ENCODE measurements around the gene ASCC1. TPM values are rescaled to one million over a fixed set of nuclear protein-coding genes. Genes with fewer than 3 reads are reported as not detected.
A peak's percentile ranks its signal among the peaks of the same experiment; 100 is the strongest.

The ASCC1 gene
- total RNA-seq, 4 donors from 2014 or later = 18.7 to 28.4 (median 24.7) TPM

DNA sequence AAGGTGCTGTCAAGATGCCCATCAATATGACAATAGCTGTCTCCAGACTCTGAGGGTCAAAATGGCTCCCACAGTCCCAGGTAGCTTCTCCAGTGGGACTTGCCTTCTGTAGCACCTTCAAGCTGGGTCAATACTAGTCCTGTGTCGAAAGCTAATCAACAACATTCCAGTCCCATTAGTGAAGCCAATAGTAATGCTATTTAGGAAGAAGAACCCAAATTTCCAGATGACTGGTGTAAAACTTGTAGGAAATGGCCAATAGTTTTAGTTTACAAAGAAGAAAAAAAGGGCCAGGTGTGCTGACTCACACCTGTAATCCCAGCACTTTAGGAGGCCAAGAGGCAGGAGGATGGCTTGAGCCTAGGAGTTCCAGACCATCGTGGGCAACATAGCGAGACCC is 125.8 kb downstream of the ASCC1 start:
- Histone ChIP-seq H3K36me3 (peaks cover 0 to 24% (median 0%) of the 10 kb centered on the region in 3 donors), H3K4me3 (no peak overlapping the region), H3K9me3 (no peaks in the 10 kb centered on the region), H3K27me3 (peaks cover 11 to 37% (median 18%) of the 10 kb centered on the region in 4 donors), H3K4me1 (peaks cover 18 to 35% (median 20%) of the 10 kb centered on the region in 3 donors), H3K27ac (no peak overlapping the region)
- intact Hi-C loops (cut with DNase I) = no loop called here
- no peak for TF ChIP-seq CTCF (IDR thresholded peaks at IDR 0.05)
- TF ChIP-seq POLR2A (IDR thresholded peaks at IDR 0.05) = no peak
- no peak for DNase-seq
- WGBS, 2 donors = 73 to 90% methylated on average over 3 of the region's 3 CpGs

DNA sequence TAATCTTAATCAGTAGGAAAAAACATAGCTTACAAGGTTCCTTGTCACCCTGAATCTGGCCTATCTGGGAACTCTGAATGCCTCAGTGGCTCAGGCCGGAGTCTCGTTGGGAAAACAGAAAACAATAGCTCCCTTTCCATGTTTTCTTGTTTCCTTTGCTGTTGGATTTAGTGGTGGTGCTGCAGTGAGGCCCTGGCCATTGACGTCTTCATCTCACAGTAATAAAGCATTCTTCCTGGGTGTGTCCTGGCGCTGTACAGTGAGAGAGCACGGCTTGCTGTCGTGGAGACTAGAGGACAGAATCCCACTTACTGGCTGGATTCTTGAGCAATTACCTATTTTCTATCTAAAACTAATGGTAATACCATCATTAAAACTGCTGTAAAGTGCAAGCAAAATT is 126.5 kb downstream of the ASCC1 start:
- Histone ChIP-seq H3K27ac (no peak overlapping the region), H3K4me1 (peaks cover 18 to 35% (median 20%) of the 10 kb centered on the region in 3 donors), H3K27me3 (peaks cover 11 to 37% (median 18%) of the 10 kb centered on the region in 4 donors), H3K9me3 (no peaks in the 10 kb centered on the region), H3K4me3 (no peak overlapping the region), H3K36me3 (peaks cover 0 to 20% (median 0%) of the 10 kb centered on the region in 3 donors)
- WGBS, 2 donors = 59 to 87% methylated on average over 6 of the region's 6 CpGs
- no peak for TF ChIP-seq CTCF (IDR thresholded peaks at IDR 0.05)
- TF ChIP-seq POLR2A (IDR thresholded peaks at IDR 0.05) = no peak
- DNase-seq = no peak
- intact Hi-C loops (cut with DNase I) = no loop called here

GRCh38 chr10:72088889-72089575 is 127.0 kb downstream of the ASCC1 start:
- H3K4me1 ChIP-seq = peaks cover 18 to 35% (median 20%) of the 10 kb centered on the region in 3 donors
- peaks cover 11 to 37% (median 18%) of the 10 kb centered on the region in 4 donors for H3K27me3 ChIP-seq
- TF ChIP-seq CTCF (IDR thresholded peaks at IDR 0.05) = no peak
- no peak for TF ChIP-seq POLR2A (IDR thresholded peaks at IDR 0.05)
- peak overlapping the region; percentile 45 to 65 (median 54) for H3K27ac ChIP-seq
- peaks cover 0 to 14% (median 0%) of the 10 kb centered on the region in 3 donors for H3K36me3 ChIP-seq
- H3K9me3 ChIP-seq = no peaks in the 10 kb centered on the region
- H3K4me3 ChIP-seq = peak overlapping the region in 3 of 4 donors; percentile 47 to 65 (median 56)
- DNase-seq = no peak
- WGBS, 2 donors = 77 to 85% methylated on average over 7 to 9 of the region's 14 CpGs
- intact Hi-C loops (cut with DNase I) = no loop called here

DNA sequence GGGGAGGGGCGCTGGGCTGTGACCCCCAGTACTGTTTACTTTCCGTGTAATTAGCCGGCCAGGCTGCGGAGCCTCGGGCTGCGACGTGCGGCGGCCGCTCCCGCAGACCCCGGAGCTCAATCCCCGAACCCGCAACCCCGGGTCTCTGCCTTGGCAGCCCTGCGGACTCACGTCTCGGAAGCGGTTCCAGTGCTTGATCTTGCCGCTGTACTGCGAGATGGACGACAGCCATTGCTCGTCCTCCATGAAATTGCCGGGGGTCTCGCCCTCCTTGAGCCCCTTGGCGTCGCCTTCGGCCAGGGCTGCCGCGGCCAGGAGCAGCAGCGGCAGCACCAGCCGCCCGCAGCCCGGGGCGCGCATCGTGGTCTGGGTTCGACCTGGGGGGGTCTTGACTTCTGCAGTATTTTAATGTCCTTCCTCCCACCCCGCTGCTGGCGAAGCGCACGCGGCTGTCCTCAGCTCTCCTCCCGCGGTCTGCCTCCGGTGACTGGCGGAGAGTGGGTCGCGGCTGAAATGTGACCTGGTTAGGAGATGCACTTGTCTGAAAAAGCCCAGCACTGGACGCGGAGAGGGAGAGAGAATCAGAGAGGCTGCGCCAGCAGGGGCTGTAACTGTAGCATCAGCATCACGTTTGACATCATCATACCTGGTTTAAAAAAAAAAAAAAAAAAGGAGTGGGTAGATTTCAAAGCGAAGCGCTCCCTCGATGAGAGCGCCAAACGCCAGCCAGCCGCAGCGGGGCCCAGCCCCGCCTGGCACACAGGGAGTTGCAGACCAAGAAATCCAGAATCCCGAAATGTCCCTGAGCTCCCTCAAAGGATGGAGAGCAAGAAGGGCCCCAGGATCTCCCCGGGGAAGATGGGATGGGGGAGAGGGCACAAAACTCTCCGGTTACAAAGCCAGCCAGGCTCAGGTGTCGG is 127.8 kb downstream of the ASCC1 start, which contains the start of gene SPOCK2:
SPOCK2 (minus strand) TSS at position 583 of the 920 bp plus-strand sequence; CDS start at position 360, 223 bp downstream.
- Histone ChIP-seq H3K36me3 (peaks cover 0 to 12% (median 0%) of the 10 kb centered on the region in 3 donors), H3K27ac (peak within 1 kb of the TSS; percentile 63 to 72 (median 68)), H3K9me3 (no peaks in the 10 kb centered on the region), H3K27me3 (peaks cover 11 to 37% (median 18%) of the 10 kb centered on the region in 4 donors), H3K4me1 (peaks cover 18 to 35% (median 20%) of the 10 kb centered on the region in 3 donors), H3K4me3 (peak within 1 kb of the TSS; percentile 34 to 65 (median 52))
- intact Hi-C loops (cut with DNase I) = no loop called here
- 10 to 24% methylated on average over 13 to 16 of the region's 65 CpGs for WGBS, 2 donors
- TF ChIP-seq POLR2A (IDR thresholded peaks at IDR 0.05) (peak in 2 of 4 donors; percentile 14 to 56), CTCF (IDR thresholded peaks at IDR 0.05) (no peak)
- no peak for DNase-seq
